Endothelial cell of umbilical vein (primary cell): ENCODE data around the gene NHS. TPM values are rescaled to one million over a fixed set of nuclear protein-coding genes. Genes with fewer than 3 reads are reported as not detected.

Source experiments
- BruUV-seq: library from RNA; stranded (reverse); fragments of 400-500 nt; replicated peaks from 2 replicates; lab custom pipeline; 2021; lab: Mats Ljungman, UMichigan
- CTCF ChIA-PET: fragments of 300-600, 350-600 bp; sonication (Branson Sonifier 250); formaldehyde crosslinking; loops from one replicate; lab custom pipeline; 2021; ENCODE audit warnings: antibody characterized with exemption, inconsistent platforms; lab: Charles Lee
- POLR2A ChIA-PET: fragments of 300-600, 350-600 bp; sonication (Branson Sonifier 250); formaldehyde crosslinking; loops from one replicate; lab custom pipeline; 2021; ENCODE audit warnings: antibody characterized with exemption, inconsistent platforms; lab: Charles Lee
- DNase-seq: peaks from one replicate; pipeline ENCODE4 v3.0.0-alpha.2; 2011; ENCODE audit warnings: low read depth, low spot score
- FAIRE-seq: peaks from 2 replicates; lab custom pipeline; 2011; peaks lifted over from hg19 to GRCh38; lab: Jason Lieb, UNC
- H2AFZ ChIP-seq: 2 replicates; pipeline ENCODE4 v1.6.0; 2012; ENCODE audit warnings: low read depth, low read length, control low read depth, inconsistent platforms
- H3K27ac ChIP-seq: 2 replicates; pipeline ENCODE4 v1.5.1; 2011; ENCODE audit warnings: low read depth, mild to moderate bottlenecking, control low read depth, low read length, moderate library complexity; ENCODE audit not compliant: insufficient read depth
- H3K27me3 ChIP-seq, 2 experiments: 2 replicates each; pipeline versions ENCODE4 v1.6.0 to v1.6.1; 2011; ENCODE audit warnings: low read length in 2 of 2, mixed read lengths in 1 of 2; ENCODE audit not compliant: control insufficient read depth in 2 of 2, insufficient read depth in 2 of 2
- H3K36me3 ChIP-seq, 2 experiments: 2 replicates in 1 of 2; 3 replicates in 1 of 2; pipeline ENCODE4 v1.5.1; 2011; ENCODE audit warnings: low read length in 2 of 2, mild to moderate bottlenecking in 1 of 2, moderate library complexity in 1 of 2; ENCODE audit not compliant: control insufficient read depth in 2 of 2, insufficient read depth in 2 of 2; ENCODE audit errors: extremely low read depth in 1 of 2
- H3K4me1 ChIP-seq: 3 replicates; pipeline ENCODE4 v1.5.1; 2011; ENCODE audit warnings: mild to moderate bottlenecking, low read length; ENCODE audit not compliant: control insufficient read depth, insufficient read depth; ENCODE audit errors: extremely low read depth
- H3K4me2 ChIP-seq: 2 replicates; pipeline ENCODE4 v1.6.1; 2011; ENCODE audit warnings: low read length, control low read depth, mixed read lengths; ENCODE audit not compliant: insufficient read depth
- H3K4me3 ChIP-seq, 3 experiments: fragments of 200-600 bp in 1 of 3; sonication (generic), shearing (Covaris generic) in 1 of 3; replicated peaks in 1 of 3; 2 replicates each; pipeline ENCODE4 v1.5.1; 2011 to 2016; ENCODE audit warnings: control low read depth in 3 of 3, low read length in 3 of 3, mild to moderate bottlenecking in 2 of 3, inconsistent platforms in 1 of 3, low read depth in 1 of 3, moderate library complexity in 1 of 3; ENCODE audit not compliant: insufficient read depth in 1 of 3
- H3K79me2 ChIP-seq: 2 replicates; pipeline ENCODE4 v1.6.0; 2012; ENCODE audit warnings: low read length, inconsistent platforms; ENCODE audit not compliant: control insufficient read depth, insufficient read depth
- H3K9ac ChIP-seq: replicated peaks from 2 replicates; pipeline ENCODE3; 2011; ENCODE audit warnings: low read length, control low read depth; ENCODE audit not compliant: insufficient read depth; ENCODE audit errors: extremely low read depth
- H3K9me1 ChIP-seq: replicated peaks from 3 replicates; pipeline ENCODE4 v1.6.0; 2011; ENCODE audit warnings: mild to moderate bottlenecking, low read length; ENCODE audit not compliant: control insufficient read depth, insufficient read depth; ENCODE audit errors: extremely low read depth
- H3K9me3 ChIP-seq: replicated peaks from 2 replicates; pipeline ENCODE4 v1.5.1; 2012; ENCODE audit warnings: low read length, inconsistent platforms; ENCODE audit not compliant: control insufficient read depth, insufficient read depth
- H4K20me1 ChIP-seq: replicated peaks from 2 replicates; pipeline ENCODE3; 2011; ENCODE audit warnings: mild to moderate bottlenecking, low read length; ENCODE audit not compliant: control insufficient read depth, insufficient read depth; ENCODE audit errors: extremely low read depth
- CTCF ChIP-seq, 2 donors: IDR thresholded peaks; 1 replicate in 1 of 2; 2 replicates in 1 of 2; pipeline ENCODE4 v1.5.1; 2011; ENCODE audit warnings: low read length in 2 of 2, mild to moderate bottlenecking in 2 of 2, moderate library complexity in 2 of 2, control low read depth in 1 of 2, inconsistent platforms in 1 of 2, low read depth in 1 of 2; ENCODE audit not compliant: insufficient read depth in 1 of 2; ENCODE audit errors: extremely low read depth in 1 of 2
- EZH2 ChIP-seq: IDR thresholded peaks from 2 replicates; pipeline ENCODE4 v1.6.1; 2012; ENCODE audit warnings: borderline replicate concordance, low read depth, mild to moderate bottlenecking, moderate library complexity, low read length, inconsistent platforms; ENCODE audit not compliant: severe bottlenecking
- FOS ChIP-seq: IDR thresholded peaks from 2 replicates; pipeline ENCODE4 v1.6.1; 2011; ENCODE audit warnings: mild to moderate bottlenecking, low read length, moderate library complexity, borderline replicate concordance; ENCODE audit not compliant: insufficient read depth
- GATA2 ChIP-seq: IDR thresholded peaks from 2 replicates; pipeline ENCODE4 v1.7.0; 2011; ENCODE audit warnings: low read depth, mild to moderate bottlenecking, moderate library complexity, mixed read lengths, low read length; ENCODE audit not compliant: insufficient read length, insufficient read depth
- JUN ChIP-seq: IDR thresholded peaks from 2 replicates; pipeline ENCODE4 v1.6.1; 2011; ENCODE audit warnings: borderline replicate concordance, low read depth; ENCODE audit not compliant: insufficient read length, insufficient read depth
- MAX ChIP-seq: IDR thresholded peaks from 2 replicates; pipeline ENCODE4 v1.6.1; 2011; ENCODE audit not compliant: insufficient read depth, insufficient read length
- MYC ChIP-seq: IDR thresholded peaks from one replicate; pipeline ENCODE4 v1.6.1; 2011; ENCODE audit warnings: mild to moderate bottlenecking, low read depth, low read length
- POLR2A ChIP-seq: IDR thresholded peaks from 2 replicates; pipeline ENCODE4 v1.6.1; 2012; ENCODE audit warnings: low read depth, mild to moderate bottlenecking, control low read depth, low read length
- POLR2AphosphoS5 ChIP-seq: IDR thresholded peaks from 2 replicates; pipeline ENCODE4 v1.6.1; 2012; ENCODE audit warnings: low read depth, mild to moderate bottlenecking, control low read depth, low read length, moderate library complexity; ENCODE audit not compliant: insufficient read depth
- dilution Hi-C: fragments of 300-500 bp; cut with MboI; formaldehyde crosslinking; loops from one replicate; pipeline ENCODE4 v1.15.0; 2019; ENCODE audit warnings: low sequenced_read_pairs; ENCODE audit not compliant: extremely low pct_ligation_motif_present
- intact Hi-C: fragments of 100-400 bp; cut with micrococcal nuclease; formaldehyde crosslinking; loops from one replicate; pipeline ENCODE4 v1.10.0; 2022
- polyA plus RNA-seq, 4 experiments: library from polyadenylated mRNA; depleted of rRNA in 3 of 4; stranded (reverse) in 3 of 4; unstranded in 1 of 4; fragments of >200 nt; gene quantifications; 2 replicates each; pipeline versions ENCODE4 v1.2.1 to v1.2.3, GENCODE V29; 2011 to 2012; ENCODE audit warnings: missing spikeins in 1 of 4
- total RNA-seq: library from RNA; stranded (reverse); gene quantifications from 2 replicates; pipeline ENCODE4 v1.2.3, GENCODE V29; 2021

NHS gene
- total and polyA plus RNA-seq, 2 donors (not counting 3 experiments of a cell fraction or from before 2014, with no cell fraction given), result 0.07 to 0.46 TPM

- no peak overlapping the region for H3K4me2 ChIP-seq
- DNase-seq, result no peak
Measured at GRCh38 chrX:17441965-17442364, 67.0 kb downstream of the NHS start.

GRCh38 chrX:17442898-17443297, 67.9 kb downstream of the NHS start:
- no peak for FAIRE-seq
- H3K27me3 ChIP-seq, result no peaks in the 10 kb centered on the region

More at GRCh38 chrX:17441965-17442364, 67.0 kb downstream of the NHS start:
- no peak overlapping the region for H3K9ac ChIP-seq
- H3K36me3 ChIP-seq, result no peaks in the 10 kb centered on the region
- no peak overlapping the region for H2AFZ ChIP-seq
- no peaks in the 10 kb centered on the region for H3K4me1 ChIP-seq
- ChIA-PET CTCF (no interaction called here), POLR2A (no interaction called here)
- H3K4me3 ChIP-seq, result no peak overlapping the region
- no peaks in the 10 kb centered on the region for H3K9me1 ChIP-seq
- H4K20me1 ChIP-seq, result no peaks in the 10 kb centered on the region
- no peak overlapping the region for H3K27ac ChIP-seq
- H3K9me3 ChIP-seq, result no peaks in the 10 kb centered on the region
- dilution Hi-C loops (no loop called here), intact Hi-C loops (no loop called here)
- no TSS peak for BruUV-seq
- H3K79me2 ChIP-seq, result no peaks in the 10 kb centered on the region
- no peak for TF ChIP-seq FOS
- no peak for TF ChIP-seq GATA2
- TF ChIP-seq CTCF (IDR thresholded peaks at IDR 0.05; ENCODE audit: extremely low read depth in 1 of 2, insufficient read depth in 1 of 2, low read depth in 1 of 2, low read length in 2 of 2), result no peak
- H3K27me3 ChIP-seq, result no peaks in the 10 kb centered on the region
- FAIRE-seq, result no peak

More at GRCh38 chrX:17442898-17443297, 67.9 kb downstream of the NHS start:
- POLR2A ChIA-PET, result no interaction called here
- Histone ChIP-seq H3K4me2 (no peak overlapping the region), H3K4me3 (no peak overlapping the region), H3K27ac (no peak overlapping the region), H3K9me3 (no peaks in the 10 kb centered on the region), H3K9ac (no peak overlapping the region), H2AFZ (no peak overlapping the region), H3K4me1 (no peaks in the 10 kb centered on the region), H3K9me1 (no peaks in the 10 kb centered on the region), H3K36me3 (no peaks in the 10 kb centered on the region), H4K20me1 (no peaks in the 10 kb centered on the region), H3K79me2 (no peaks in the 10 kb centered on the region)
- dilution Hi-C loops (no loop called here), intact Hi-C loops (no loop called here)
- BruUV-seq, result no TSS peak
- TF ChIP-seq MAX, result no peak
- no peak for TF ChIP-seq GATA2
- no peak for TF ChIP-seq FOS
- TF ChIP-seq CTCF (IDR thresholded peaks at IDR 0.05; ENCODE audit: extremely low read depth in 1 of 2, insufficient read depth in 1 of 2, low read depth in 1 of 2, low read length in 2 of 2), result no peak
- no peak for TF ChIP-seq JUN
- TF ChIP-seq POLR2AphosphoS5, result no peak
- no peak for TF ChIP-seq POLR2A
- no peak for TF ChIP-seq EZH2
- no peak for TF ChIP-seq MYC
- CTCF ChIA-PET, result interaction anchor here (0.6 kb wide), 1 partner anchor 20 kb away, joined by 3 read pairs; no protein-coding TSS in a partner anchor
- DNase-seq, result no peak
